Activated naive CD4-positive, alpha-beta T cell treated with anti-CD3 and anti-CD28 coated beads, Interleukin-2, amount 50 U/mL, for 72 hours (primary cell): ENCODE measurements around the gene KDM6A. TPM values are rescaled to one million over a fixed set of nuclear protein-coding genes. Genes with fewer than 3 reads are reported as not detected.
A peak's percentile ranks its signal among the peaks of the same experiment; 100 is the strongest.
"Not testable (repeated sequence)": the region's sequence is repeated elsewhere in the genome, so short reads cannot be mapped to it uniquely, and the experiment has no call there.

Experiments used
- ATAC-seq, 2 donors: fragments of 150-1000 bp; cut with Tn5 transposase; 2 replicates each; pipeline ENCODE4 v1.10.0; 2021; ENCODE audit warnings: mild to moderate bottlenecking in 2 of 2, moderate library complexity in 2 of 2
- DNase-seq, 2 donors: peaks; one replicate each; pipeline ENCODE4 v3.0.0; 2021 to 2022; ENCODE audit warnings: low spot score in 2 of 2
- H3K27ac Mint-ChIP-seq, 2 donors: one replicate each; pipeline ENCODE4 v1.8.0; 2022; ENCODE audit warnings: mild to moderate bottlenecking in 2 of 2, mixed read lengths in 2 of 2
- H3K36me3 Mint-ChIP-seq, 2 donors: one replicate each; pipeline ENCODE4 v1.8.0; 2022; ENCODE audit warnings: mixed read lengths in 2 of 2
- H3K9me3 Mint-ChIP-seq, 2 donors: one replicate each; pipeline ENCODE4 v1.8.0; 2022; ENCODE audit warnings: mixed read lengths in 2 of 2
- total RNA-seq, 2 donors: library from RNA; stranded (reverse); gene quantifications; one replicate each; pipeline ENCODE4 v1.2.3, GENCODE V29; 2022

Gene KDM6A
- 10 to 100 TPM; 20.1 to 24.8 TPM for total RNA-seq

- peak; percentile 90 to 94 for DNase-seq
- peak; percentile 94 for ATAC-seq
- Mint-ChIP-seq H3K27ac (peak within 1 kb of the TSS; percentile 90 to 97), H3K36me3 (peaks cover 0 to 5% of the 10 kb centered on the region in 2 donors), H3K9me3 (no peaks in the 10 kb centered on the region)
Observed at GRCh38 chrX:44872821-44873414, at the start of gene KDM6A. Gene KDM6A, plus strand, starts transcription at chrX:44873188. Its CDS starts 364 bp downstream, at chrX:44873552.

GRCh38 chrX:44823193-44823592 lies 49.8 kb upstream of the KDM6A start:
- ATAC-seq, H3K27ac Mint-ChIP-seq, H3K36me3 Mint-ChIP-seq, DNase-seq, H3K9me3 Mint-ChIP-seq: not testable (repeated sequence)

GRCh38 chrX:44828008-44828605 lies 44.9 kb upstream of the KDM6A start:
- DNase-seq (no peak), ATAC-seq (no peak)
- Mint-ChIP-seq H3K9me3 (no peaks in the 10 kb centered on the region), H3K36me3 (no peaks in the 10 kb centered on the region), H3K27ac (no peak overlapping the region)

- no peaks in the 10 kb centered on the region for H3K9me3 Mint-ChIP-seq
- no peaks in the 10 kb centered on the region for H3K36me3 Mint-ChIP-seq
- ATAC-seq: no peak
- H3K27ac Mint-ChIP-seq: no peak overlapping the region
- DNase-seq: no peak
Observed at GRCh38 chrX:44829832-44830231, 43.2 kb upstream of the KDM6A start.

GRCh38 chrX:44842550-44843317 lies 30.3 kb upstream of the KDM6A start:
- H3K27ac Mint-ChIP-seq: no peak overlapping the region
- no peak for ATAC-seq

GRCh38 chrX:44843318-44843702 lies 29.7 kb upstream of the KDM6A start:
- ATAC-seq: no peak
- no peak for DNase-seq
- no peaks in the 10 kb centered on the region for H3K36me3 Mint-ChIP-seq
- H3K9me3 Mint-ChIP-seq: no peaks in the 10 kb centered on the region
- H3K27ac Mint-ChIP-seq: no peak overlapping the region

More at GRCh38 chrX:44842550-44843317, 30.3 kb upstream of the KDM6A start:
- DNase-seq: no peak
- no peaks in the 10 kb centered on the region for H3K36me3 Mint-ChIP-seq
- no peaks in the 10 kb centered on the region for H3K9me3 Mint-ChIP-seq

- no peak for ATAC-seq
- no peaks in the 10 kb centered on the region for H3K9me3 Mint-ChIP-seq
- DNase-seq: no peak
- no peak within 1 kb of the TSS for H3K27ac Mint-ChIP-seq
- H3K36me3 Mint-ChIP-seq: no peaks in the 10 kb centered on the region
Observed at GRCh38 chrX:44843753-44844152, 29.2 kb upstream of the KDM6A start, which contains the start of gene DUSP21. Gene DUSP21, plus strand, starts transcription at chrX:44844021. Its CDS starts 112 bp downstream, at chrX:44844133.

- DNase-seq (no peak), ATAC-seq (no peak)
- H3K27ac Mint-ChIP-seq: no peak overlapping the region
- H3K36me3 Mint-ChIP-seq: no peaks in the 10 kb centered on the region
- no peaks in the 10 kb centered on the region for H3K9me3 Mint-ChIP-seq
Observed at GRCh38 chrX:44844204-44844603, 28.8 kb upstream of the KDM6A start.

GRCh38 chrX:44850891-44851290 lies 22.1 kb upstream of the KDM6A start:
- ATAC-seq, H3K27ac Mint-ChIP-seq, DNase-seq, H3K36me3 Mint-ChIP-seq, H3K9me3 Mint-ChIP-seq: not testable (repeated sequence)

GRCh38 chrX:44871114-44871645 lies 1.8 kb upstream of the KDM6A start:
- DNase-seq (no peak), ATAC-seq (no peak)
- Mint-ChIP-seq H3K27ac (no peak overlapping the region), H3K36me3 (peaks cover 0 to 5% of the 10 kb centered on the region in 2 donors), H3K9me3 (no peaks in the 10 kb centered on the region)

- H3K36me3 Mint-ChIP-seq: peaks cover 0 to 5% of the 10 kb centered on the region in 2 donors
- ATAC-seq (peak; percentile 14 to 26), DNase-seq (peak; percentile 24 to 56)
- peak overlapping the region; percentile 90 for H3K27ac Mint-ChIP-seq
- no peaks in the 10 kb centered on the region for H3K9me3 Mint-ChIP-seq
Observed at GRCh38 chrX:44871931-44872820, 812 bp upstream of the KDM6A start.

- DNase-seq: peak; percentile 25 to 56
- Mint-ChIP-seq H3K9me3 (no peaks in the 10 kb centered on the region), H3K27ac (peak overlapping the region; percentile 90 to 97), H3K36me3 (peaks cover 0 to 5% of the 10 kb centered on the region in 2 donors)
- ATAC-seq: peak; percentile 11 to 16
Observed at GRCh38 chrX:44873415-44874276, 658 bp downstream of the KDM6A start.

GRCh38 chrX:44874420-44875184 lies 1.6 kb downstream of the KDM6A start:
- peak in 1 of 2 donors; percentile 7 for DNase-seq
- peaks cover 0 to 5% of the 10 kb centered on the region in 2 donors for H3K36me3 Mint-ChIP-seq
- peak overlapping the region; percentile 90 to 97 for H3K27ac Mint-ChIP-seq
- ATAC-seq: peak in 1 of 2 donors; percentile 16
- H3K9me3 Mint-ChIP-seq: no peaks in the 10 kb centered on the region

GRCh38 chrX:44875185-44875489 lies 2.1 kb downstream of the KDM6A start:
- Mint-ChIP-seq H3K27ac (peak overlapping the region; percentile 55 to 90), H3K9me3 (no peaks in the 10 kb centered on the region), H3K36me3 (peaks cover 3 to 5% of the 10 kb centered on the region in 2 donors)
- no peak for DNase-seq
- no peak for ATAC-seq

- Mint-ChIP-seq H3K36me3 (peaks cover 5 to 6% of the 10 kb centered on the region in 2 donors), H3K9me3 (no peaks in the 10 kb centered on the region), H3K27ac (peak overlapping the region in 1 of 2 donors; percentile 36)
- DNase-seq (no peak), ATAC-seq (no peak)
Observed at GRCh38 chrX:44876086-44876485, 3.1 kb downstream of the KDM6A start.
